Stimulated activated naive CD8-positive, alpha-beta T cell treated with anti-CD3 and anti-CD28 coated beads, Interleukin-15, Interleukin-2, amounts not matched to agents 100 U/mL and 50 U/mL, for 24 hours (primary cell): ENCODE data around the gene PACRG.

Experiments
- ATAC-seq: fragments of 150-1000 bp; cut with Tn5 transposase; one replicate; pipeline ENCODE4 v1.10.0; 2021
- DNase-seq: peaks from one replicate; pipeline ENCODE4 v3.0.0; 2021

The PACRG gene

GRCh38 chr6:163243692-163244589, 516.2 kb downstream of the PACRG start:
- ATAC-seq, result no peak

GRCh38 chr6:163248051-163248450, 520.3 kb downstream of the PACRG start:
- DNase-seq (no peak), ATAC-seq (no peak)

More at GRCh38 chr6:163243692-163244589, 516.2 kb downstream of the PACRG start:
- no peak for DNase-seq

GRCh38 chr6:163249651-163250101, 521.9 kb downstream of the PACRG start:
- DNase-seq (no peak), ATAC-seq (no peak)

GRCh38 chr6:163250116-163250515, 522.3 kb downstream of the PACRG start:
- DNase-seq (no peak), ATAC-seq (no peak)

- no peak for ATAC-seq
- no peak for DNase-seq
Measured at GRCh38 chr6:163252061-163252591, 524.4 kb downstream of the PACRG start.

- ATAC-seq, result no peak
- no peak for DNase-seq
Measured at GRCh38 chr6:163253556-163254213, 525.9 kb downstream of the PACRG start.

GRCh38 chr6:163254341-163254835, 526.6 kb downstream of the PACRG start:
- DNase-seq (no peak), ATAC-seq (no peak)

GRCh38 chr6:163255265-163255664, 527.5 kb downstream of the PACRG start:
- ATAC-seq (no peak), DNase-seq (no peak)

GRCh38 chr6:163259689-163260088, 531.9 kb downstream of the PACRG start:
- ATAC-seq, result no peak
- no peak for DNase-seq

- ATAC-seq (no peak), DNase-seq (no peak)
Measured at GRCh38 chr6:163260111-163260895, 532.5 kb downstream of the PACRG start.

- DNase-seq, result no peak
- ATAC-seq, result no peak
Measured at GRCh38 chr6:163260911-163261310, 533.1 kb downstream of the PACRG start.

GRCh38 chr6:163261361-163261760, 533.6 kb downstream of the PACRG start:
- DNase-seq (no peak), ATAC-seq (no peak)

- DNase-seq (no peak), ATAC-seq (no peak)
Measured at GRCh38 chr6:163262080-163262479, 534.3 kb downstream of the PACRG start.

GRCh38 chr6:163263196-163263595, 535.4 kb downstream of the PACRG start:
- ATAC-seq (no peak), DNase-seq (no peak)

GRCh38 chr6:163263998-163264661, 536.4 kb downstream of the PACRG start:
- no peak for ATAC-seq
- no peak for DNase-seq

GRCh38 chr6:163264662-163265035, 536.9 kb downstream of the PACRG start:
- DNase-seq, result no peak
- ATAC-seq, result no peak

- ATAC-seq (no peak), DNase-seq (no peak)
Measured at GRCh38 chr6:163281634-163282033, 553.9 kb downstream of the PACRG start.

GRCh38 chr6:163282672-163283071, 554.9 kb downstream of the PACRG start:
- ATAC-seq (no peak), DNase-seq (no peak)

- ATAC-seq (no peak), DNase-seq (no peak)
Measured at GRCh38 chr6:163284151-163284550, 556.4 kb downstream of the PACRG start.

GRCh38 chr6:163285691-163286090, 557.9 kb downstream of the PACRG start:
- DNase-seq (no peak), ATAC-seq (no peak)

GRCh38 chr6:163287626-163288025, 559.9 kb downstream of the PACRG start:
- DNase-seq (no peak), ATAC-seq (no peak)

GRCh38 chr6:163288066-163288465, 560.3 kb downstream of the PACRG start:
- no peak for ATAC-seq
- DNase-seq, result no peak
